ENCODE measurements around the gene RAI1. TPM values are rescaled to one million over a fixed set of nuclear protein-coding genes. Genes with fewer than 3 reads are reported as not detected.

The RAI1 gene
- total RNA-seq, 1 donor from 2014 or later: 40.1 TPM

DNA sequence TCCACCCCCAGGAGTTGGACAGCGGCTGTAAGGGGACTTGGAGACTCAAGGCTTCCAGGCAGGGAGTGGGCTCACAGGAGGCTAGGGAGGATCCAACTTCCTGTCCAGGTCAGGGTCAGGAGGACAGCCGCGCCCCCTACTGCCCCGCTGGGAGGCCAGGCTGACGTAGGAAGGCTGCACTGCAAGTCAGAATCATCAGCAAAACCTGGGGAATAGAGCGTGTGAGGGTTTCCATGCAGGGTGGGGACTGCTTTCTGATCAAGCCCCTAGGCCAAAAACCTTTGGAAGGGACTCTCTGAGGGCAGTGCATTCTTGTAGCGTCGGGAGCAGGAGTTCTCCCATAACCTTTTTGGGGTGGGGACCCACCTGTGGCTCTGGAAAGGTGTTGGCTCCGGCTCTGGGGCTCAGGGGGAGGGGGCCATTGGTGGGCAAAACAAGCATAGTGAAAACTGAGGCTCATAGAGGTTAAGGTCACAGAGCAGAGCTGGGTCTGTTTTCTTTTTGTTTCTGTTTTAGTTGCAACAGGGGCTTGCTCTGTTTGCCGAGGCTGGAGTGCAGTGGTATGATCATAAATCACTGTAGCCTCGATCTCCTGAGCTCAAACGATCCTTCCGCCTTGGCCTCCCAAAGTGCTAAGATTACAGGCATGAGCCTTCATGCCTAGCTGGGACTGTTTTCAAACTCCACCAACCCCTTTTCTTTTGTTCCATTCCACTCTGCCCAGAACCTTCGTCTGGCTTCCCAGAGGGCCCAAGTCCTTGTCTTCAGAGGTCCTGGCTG is 22.1 kb downstream of the RAI1 start:
- H3K4me1 Mint-ChIP-seq (ENCODE audit: unreplicated experiment): peaks cover 78% of the 10 kb centered on the region
- H3K4me3 Mint-ChIP-seq (ENCODE audit: unreplicated experiment): no peak overlapping the region
- no peaks in the 10 kb centered on the region for H3K9me3 Mint-ChIP-seq (ENCODE audit: unreplicated experiment)
- DNase-seq (ENCODE audit: extremely low spot score, unreplicated experiment): no peak
- TF ChIP-seq, protein P1, sequence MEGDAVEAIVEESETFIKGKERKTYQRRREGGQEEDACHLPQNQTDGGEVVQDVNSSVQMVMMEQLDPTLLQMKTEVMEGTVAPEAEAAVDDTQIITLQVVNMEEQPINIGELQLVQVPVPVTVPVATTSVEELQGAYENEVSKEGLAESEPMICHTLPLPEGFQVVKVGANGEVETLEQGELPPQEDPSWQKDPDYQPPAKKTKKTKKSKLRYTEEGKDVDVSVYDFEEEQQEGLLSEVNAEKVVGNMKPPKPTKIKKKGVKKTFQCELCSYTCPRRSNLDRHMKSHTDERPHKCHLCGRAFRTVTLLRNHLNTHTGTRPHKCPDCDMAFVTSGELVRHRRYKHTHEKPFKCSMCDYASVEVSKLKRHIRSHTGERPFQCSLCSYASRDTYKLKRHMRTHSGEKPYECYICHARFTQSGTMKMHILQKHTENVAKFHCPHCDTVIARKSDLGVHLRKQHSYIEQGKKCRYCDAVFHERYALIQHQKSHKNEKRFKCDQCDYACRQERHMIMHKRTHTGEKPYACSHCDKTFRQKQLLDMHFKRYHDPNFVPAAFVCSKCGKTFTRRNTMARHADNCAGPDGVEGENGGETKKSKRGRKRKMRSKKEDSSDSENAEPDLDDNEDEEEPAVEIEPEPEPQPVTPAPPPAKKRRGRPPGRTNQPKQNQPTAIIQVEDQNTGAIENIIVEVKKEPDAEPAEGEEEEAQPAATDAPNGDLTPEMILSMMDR (IDR thresholded peaks at IDR 0.05): no peak
- peaks cover 4% of the 10 kb centered on the region for H3K36me3 Mint-ChIP-seq (ENCODE audit: unreplicated experiment)
- no peaks in the 10 kb centered on the region for H3K27me3 Mint-ChIP-seq (ENCODE audit: unreplicated experiment)
- H3K27ac Mint-ChIP-seq (ENCODE audit: unreplicated experiment): peak overlapping the region; percentile 86

- TF ChIP-seq, protein P1 (IDR thresholded peaks at IDR 0.05): no peak
- no peaks in the 10 kb centered on the region for H3K27me3 Mint-ChIP-seq (ENCODE audit: unreplicated experiment)
- no peaks in the 10 kb centered on the region for H3K9me3 Mint-ChIP-seq (ENCODE audit: unreplicated experiment)
- no peak overlapping the region for H3K4me3 Mint-ChIP-seq (ENCODE audit: unreplicated experiment)
- H3K36me3 Mint-ChIP-seq (ENCODE audit: unreplicated experiment): peaks cover 4% of the 10 kb centered on the region
- DNase-seq (ENCODE audit: extremely low spot score, unreplicated experiment): no peak
- H3K27ac Mint-ChIP-seq (ENCODE audit: unreplicated experiment): peak overlapping the region; percentile 41
- H3K4me1 Mint-ChIP-seq (ENCODE audit: unreplicated experiment): peaks cover 78% of the 10 kb centered on the region
These were observed 23.7 kb downstream of the RAI1 start for GRCh38 chr17:17704931-17705330.

- peaks cover 83% of the 10 kb centered on the region for H3K4me1 Mint-ChIP-seq (ENCODE audit: unreplicated experiment)
- H3K36me3 Mint-ChIP-seq (ENCODE audit: unreplicated experiment): peaks cover 4% of the 10 kb centered on the region
- H3K4me3 Mint-ChIP-seq (ENCODE audit: unreplicated experiment): no peak overlapping the region
- no peak for DNase-seq (ENCODE audit: extremely low spot score, unreplicated experiment)
- no peaks in the 10 kb centered on the region for H3K27me3 Mint-ChIP-seq (ENCODE audit: unreplicated experiment)
- H3K9me3 Mint-ChIP-seq (ENCODE audit: unreplicated experiment): no peaks in the 10 kb centered on the region
- peak overlapping the region; percentile 73 for H3K27ac Mint-ChIP-seq (ENCODE audit: unreplicated experiment)
- TF ChIP-seq, protein P1 (IDR thresholded peaks at IDR 0.05): peak; percentile 36
These were observed 25.1 kb downstream of the RAI1 start for GRCh38 chr17:17706140-17707060.

DNA sequence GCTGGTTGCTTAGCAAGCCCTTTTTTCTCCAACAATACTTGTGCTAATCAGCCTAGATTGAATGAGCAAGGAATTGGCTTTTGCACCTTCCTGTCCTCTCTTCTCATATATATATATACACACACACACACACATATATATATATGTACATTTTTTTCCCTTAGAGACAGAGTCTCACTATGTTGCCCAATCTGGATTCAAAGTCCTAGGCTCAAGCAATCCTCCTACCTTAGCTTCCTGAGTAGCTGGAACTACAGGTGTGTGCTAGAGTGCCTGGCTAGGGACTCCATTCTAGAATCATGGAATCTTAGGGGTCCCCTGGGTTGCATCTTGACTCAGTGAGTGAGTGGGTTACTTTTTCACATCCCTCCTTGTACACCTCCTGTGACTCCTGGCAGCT is 27.0 kb downstream of the RAI1 start:
- H3K27me3 Mint-ChIP-seq (ENCODE audit: unreplicated experiment): no peaks in the 10 kb centered on the region
- H3K4me3 Mint-ChIP-seq (ENCODE audit: unreplicated experiment): no peak overlapping the region
- peaks cover 4% of the 10 kb centered on the region for H3K36me3 Mint-ChIP-seq (ENCODE audit: unreplicated experiment)
- H3K9me3 Mint-ChIP-seq (ENCODE audit: unreplicated experiment): no peaks in the 10 kb centered on the region
- TF ChIP-seq, protein P1 (IDR thresholded peaks at IDR 0.05): no peak
- H3K27ac Mint-ChIP-seq (ENCODE audit: unreplicated experiment): peak overlapping the region; percentile 91
- peaks cover 85% of the 10 kb centered on the region for H3K4me1 Mint-ChIP-seq (ENCODE audit: unreplicated experiment)
- no peak for DNase-seq (ENCODE audit: extremely low spot score, unreplicated experiment)

GRCh38 chr17:17708816-17709215 is 27.6 kb downstream of the RAI1 start:
- Mint-ChIP-seq H3K4me3 (ENCODE audit: unreplicated experiment) (no peak overlapping the region), H3K4me1 (ENCODE audit: unreplicated experiment) (peaks cover 84% of the 10 kb centered on the region), H3K27ac (ENCODE audit: unreplicated experiment) (peak overlapping the region; percentile 91), H3K27me3 (ENCODE audit: unreplicated experiment) (no peaks in the 10 kb centered on the region), H3K9me3 (ENCODE audit: unreplicated experiment) (no peaks in the 10 kb centered on the region), H3K36me3 (ENCODE audit: unreplicated experiment) (peaks cover 4% of the 10 kb centered on the region)
- no peak for DNase-seq (ENCODE audit: extremely low spot score, unreplicated experiment)
- TF ChIP-seq, protein P1 (IDR thresholded peaks at IDR 0.05): no peak
